ENCODE results near the gene AGPAT3.

GRCh38 chr21:43869486-43870325 is 4.7 kb downstream of the AGPAT3 start:
- TF ChIP-seq CTCF (IDR thresholded peaks at IDR 0.05) (no peak), POLR2A (IDR thresholded peaks at IDR 0.05) (no peak)
